HG02852 (cell line): ENCODE results near the gene FILIP1.
"Not testable (repeated sequence)": the region's sequence is repeated elsewhere in the genome, so short reads cannot be mapped to it uniquely, and the experiment has no call there.

Experiments
- ATAC-seq: cut with Tn5 transposase; IDR thresholded peaks from one replicate; pipeline ENCODE4 v1.9.1; 2021; ENCODE audit warnings: mild to moderate bottlenecking, moderate library complexity; ENCODE audit not compliant: unreplicated experiment

FILIP1 gene

GRCh38 chr6:75463061-75463460, 30.5 kb downstream of the FILIP1 start:
- no peak for ATAC-seq

- ATAC-seq: no peak
Measured at GRCh38 chr6:75460681-75461080, 32.9 kb downstream of the FILIP1 start.

GRCh38 chr6:75458895-75459294, 34.7 kb downstream of the FILIP1 start:
- no peak for ATAC-seq

- no peak for ATAC-seq
Measured at GRCh38 chr6:75450903-75451302, 42.7 kb downstream of the FILIP1 start.

- ATAC-seq: no peak
Measured at GRCh38 chr6:75449630-75450206, 43.9 kb downstream of the FILIP1 start.

- ATAC-seq: peak; percentile 57
Measured at GRCh38 chr6:75446241-75446880, 47.2 kb downstream of the FILIP1 start.

GRCh38 chr6:75445738-75446137, 47.9 kb downstream of the FILIP1 start:
- ATAC-seq: no peak

GRCh38 chr6:75444899-75445298, 48.7 kb downstream of the FILIP1 start:
- ATAC-seq: no peak

- not testable (repeated sequence) for ATAC-seq
Measured at GRCh38 chr6:75441883-75442282, 51.7 kb downstream of the FILIP1 start.

GRCh38 chr6:75441479-75441878, 52.1 kb downstream of the FILIP1 start:
- ATAC-seq: not testable (repeated sequence)

- no peak for ATAC-seq
Measured at GRCh38 chr6:75438442-75439116, 55.0 kb downstream of the FILIP1 start.

GRCh38 chr6:75438013-75438431, 55.6 kb downstream of the FILIP1 start:
- ATAC-seq: no peak

- no peak for ATAC-seq
Measured at GRCh38 chr6:75437421-75437891, 56.1 kb downstream of the FILIP1 start.

- no peak for ATAC-seq
Measured at GRCh38 chr6:75436869-75437268, 56.7 kb downstream of the FILIP1 start.

- ATAC-seq: not testable (repeated sequence)
Measured at GRCh38 chr6:75432809-75433208, 60.8 kb downstream of the FILIP1 start.

GRCh38 chr6:75431379-75431778, 62.2 kb downstream of the FILIP1 start:
- no peak for ATAC-seq

- ATAC-seq: no peak
Measured at GRCh38 chr6:75430631-75431325, 62.8 kb downstream of the FILIP1 start.

- ATAC-seq: no peak
Measured at GRCh38 chr6:75429061-75429703, 64.4 kb downstream of the FILIP1 start.

GRCh38 chr6:75428204-75428603, 65.4 kb downstream of the FILIP1 start:
- no peak for ATAC-seq

GRCh38 chr6:75427329-75427728, 66.3 kb downstream of the FILIP1 start:
- ATAC-seq: no peak
